Fibroblast of lung (primary cell): ENCODE measurements around the gene RPL7A.

Source experiments
- CTCF ChIP-seq, 2 donors: IDR thresholded peaks in 1 of 2; conservative IDR thresholded peaks in 1 of 2; 1 replicate in 1 of 2; 2 replicates in 1 of 2; pipeline ENCODE4 v1.5.1; 2011 to 2012; ENCODE audit warnings: low read length in 2 of 2, control low read depth in 1 of 2, inconsistent platforms in 1 of 2, low read depth in 1 of 2, mild to moderate bottlenecking in 1 of 2
- EZH2 ChIP-seq: IDR thresholded peaks from 2 replicates; pipeline ENCODE4 v1.5.1; 2012; ENCODE audit warnings: low read length, control low read depth, mild to moderate bottlenecking; ENCODE audit errors: missing control alignments

GRCh38 chr9:133383438-133383837, 35.4 kb downstream of the RPL7A start:
- TF ChIP-seq CTCF (conservative IDR thresholded peaks at IDR 0.05 in 1 of 2, IDR thresholded peaks at IDR 0.05 in 1 of 2; ENCODE audit: low read depth in 1 of 2, low read length in 2 of 2) (no peak), EZH2 (no peak)
